CD4-positive, CD25-positive, alpha-beta regulatory T cell (primary cell): ENCODE measurements around the gene FOXL3. TPM values are rescaled to one million over a fixed set of nuclear protein-coding genes. Genes with fewer than 3 reads are reported as not detected.

Experiments
- ATAC-seq, 2 donors: fragments of 150-1000 bp; cut with Tn5 transposase; one replicate each; pipeline ENCODE4 v1.10.0; 2021; ENCODE audit warnings: low read depth in 2 of 2, moderate number of reproducible peaks in 2 of 2, moderate library complexity in 1 of 2
- DNase-seq, 3 donors: peaks; one replicate each; pipeline versions ENCODE4 v3.0.0 to v3.0.0-alpha.2; 2012 to 2022; ENCODE audit warnings: mixed read lengths in 1 of 3
- H3K27ac ChIP-seq: one replicate; pipeline ENCODE4 v1.7.0; 2013; ENCODE audit warnings: mild to moderate bottlenecking, low read length; ENCODE audit not compliant: insufficient read depth, poor library complexity, severe bottlenecking
- H3K27me3 ChIP-seq: one replicate; pipeline ENCODE4 v1.7.0; 2013; ENCODE audit warnings: low read length; ENCODE audit not compliant: control insufficient read depth, insufficient read depth
- H3K36me3 ChIP-seq: one replicate; pipeline ENCODE4 v1.7.0; 2013; ENCODE audit warnings: mild to moderate bottlenecking, low read length, moderate library complexity; ENCODE audit not compliant: control insufficient read depth, insufficient read depth
- H3K4me1 ChIP-seq: 2 replicates; pipeline ENCODE4 v1.7.0; 2013; ENCODE audit warnings: mild to moderate bottlenecking, low read length; ENCODE audit not compliant: insufficient read depth, control insufficient read depth, poor library complexity, severe bottlenecking
- H3K4me3 ChIP-seq: one replicate; pipeline ENCODE4 v1.7.0; 2013; ENCODE audit warnings: low read depth, mild to moderate bottlenecking, low read length, moderate library complexity
- H3K9me3 ChIP-seq, 2 experiments: 1 replicate in 1 of 2; 2 replicates in 1 of 2; pipeline ENCODE4 v1.7.0; 2013; ENCODE audit warnings: low read length in 2 of 2, mild to moderate bottlenecking in 1 of 2, moderate library complexity in 1 of 2; ENCODE audit not compliant: control insufficient read depth in 2 of 2
- H3K27ac Mint-ChIP-seq, 3 donors: one replicate each; pipeline ENCODE4 v1.8.0; 2020 to 2022; ENCODE audit warnings: mild to moderate bottlenecking in 3 of 3, mixed read lengths in 3 of 3, moderate library complexity in 2 of 3
- H3K27me3 Mint-ChIP-seq: one replicate; pipeline ENCODE4 v1.8.0; 2022; ENCODE audit warnings: mild to moderate bottlenecking, mixed read lengths
- H3K36me3 Mint-ChIP-seq: one replicate; pipeline ENCODE4 v1.8.0; 2020; ENCODE audit warnings: mixed read lengths
- H3K4me1 Mint-ChIP-seq, 4 donors: one replicate each; pipeline ENCODE4 v1.8.0; 2020 to 2022; ENCODE audit warnings: mixed read lengths in 4 of 4, mild to moderate bottlenecking in 1 of 4
- H3K4me3 Mint-ChIP-seq, 4 donors: one replicate each; pipeline ENCODE4 v1.8.0; 2020 to 2022; ENCODE audit warnings: mild to moderate bottlenecking in 4 of 4, mixed read lengths in 4 of 4, moderate library complexity in 3 of 4
- H3K9me3 Mint-ChIP-seq, 7 donors: one replicate each; pipeline ENCODE4 v1.8.0; 2020 to 2022; ENCODE audit warnings: mixed read lengths in 7 of 7, mild to moderate bottlenecking in 3 of 7, moderate library complexity in 2 of 7
- polyA plus RNA-seq, 4 donors: library from polyadenylated mRNA; unstranded; fragments of 300-500 nt; fragmentation: Illumina TruSeq; gene quantifications; one replicate each; pipeline ENCODE4 v1.2.3, GENCODE V29; 2021
- total RNA-seq: library from RNA; stranded (reverse); gene quantifications from one replicate; pipeline ENCODE4 v1.2.3, GENCODE V29; 2022

The FOXL3 gene
- total and polyA plus RNA-seq, 5 donors from 2014 or later, result not detected

GRCh38 chr7:280461-280860 is 9.5 kb upstream of the FOXL3 start:
- DNase-seq, result no peak
- Mint-ChIP-seq H3K9me3 (peaks cover 0 to 5% (median 1%) of the 10 kb centered on the region in 7 donors), H3K36me3 (no peaks in the 10 kb centered on the region), H3K27me3 (peaks cover 17% of the 10 kb centered on the region), H3K4me1 (no peaks in the 10 kb centered on the region), H3K4me3 (no peak overlapping the region), H3K27ac (no peak overlapping the region)
- Histone ChIP-seq H3K27ac (no peak overlapping the region), H3K4me1 (no peaks in the 10 kb centered on the region), H3K36me3 (no peaks in the 10 kb centered on the region), H3K4me3 (no peak overlapping the region), H3K9me3 (no peaks in the 10 kb centered on the region), H3K27me3 (no peaks in the 10 kb centered on the region)
- ATAC-seq, result no peak

GRCh38 chr7:281637-282036 is 8.3 kb upstream of the FOXL3 start:
- no peaks in the 10 kb centered on the region for H3K9me3 ChIP-seq
- no peak overlapping the region for H3K27ac Mint-ChIP-seq
- H3K4me3 Mint-ChIP-seq, result no peak overlapping the region
- no peaks in the 10 kb centered on the region for H3K4me1 ChIP-seq
- H3K36me3 Mint-ChIP-seq, result no peaks in the 10 kb centered on the region
- H3K36me3 ChIP-seq, result no peaks in the 10 kb centered on the region
- no peak overlapping the region for H3K27ac ChIP-seq
- H3K4me1 Mint-ChIP-seq, result no peaks in the 10 kb centered on the region
- H3K27me3 Mint-ChIP-seq, result peaks cover 17% of the 10 kb centered on the region
- ATAC-seq (no peak), DNase-seq (no peak)
- no peaks in the 10 kb centered on the region for H3K27me3 ChIP-seq
- H3K4me3 ChIP-seq, result no peak overlapping the region
- peaks cover 0 to 5% (median 1%) of the 10 kb centered on the region in 7 donors for H3K9me3 Mint-ChIP-seq

- Mint-ChIP-seq H3K4me3 (no peak overlapping the region), H3K36me3 (no peaks in the 10 kb centered on the region), H3K4me1 (no peaks in the 10 kb centered on the region), H3K27me3 (peaks cover 23% of the 10 kb centered on the region), H3K27ac (no peak overlapping the region), H3K9me3 (peaks cover 0 to 5% (median 1%) of the 10 kb centered on the region in 7 donors)
- Histone ChIP-seq H3K27me3 (no peaks in the 10 kb centered on the region), H3K4me3 (no peak overlapping the region), H3K9me3 (no peaks in the 10 kb centered on the region), H3K4me1 (no peaks in the 10 kb centered on the region), H3K36me3 (no peaks in the 10 kb centered on the region), H3K27ac (no peak overlapping the region)
- DNase-seq, result no peak
- ATAC-seq, result no peak
Measured at GRCh38 chr7:282621-283020, 7.3 kb upstream of the FOXL3 start.

- Mint-ChIP-seq H3K27me3 (peaks cover 20% of the 10 kb centered on the region), H3K9me3 (peaks cover 0 to 3% (median 0%) of the 10 kb centered on the region in 7 donors), H3K4me3 (no peak overlapping the region), H3K4me1 (no peaks in the 10 kb centered on the region), H3K27ac (no peak overlapping the region), H3K36me3 (no peaks in the 10 kb centered on the region)
- H3K4me1 ChIP-seq, result no peaks in the 10 kb centered on the region
- H3K27me3 ChIP-seq, result no peaks in the 10 kb centered on the region
- no peak overlapping the region for H3K27ac ChIP-seq
- ATAC-seq (no peak), DNase-seq (no peak)
- H3K9me3 ChIP-seq, result no peaks in the 10 kb centered on the region
- no peak overlapping the region for H3K4me3 ChIP-seq
- no peaks in the 10 kb centered on the region for H3K36me3 ChIP-seq
Measured at GRCh38 chr7:284762-285722, 4.9 kb upstream of the FOXL3 start.

GRCh38 chr7:285731-286130 is 4.2 kb upstream of the FOXL3 start:
- no peaks in the 10 kb centered on the region for H3K36me3 ChIP-seq
- H3K4me1 ChIP-seq, result no peaks in the 10 kb centered on the region
- H3K27ac ChIP-seq, result no peak overlapping the region
- Mint-ChIP-seq H3K4me3 (no peak overlapping the region), H3K27me3 (peaks cover 20% of the 10 kb centered on the region), H3K36me3 (no peaks in the 10 kb centered on the region), H3K9me3 (peaks cover 0 to 3% (median 0%) of the 10 kb centered on the region in 7 donors), H3K4me1 (no peaks in the 10 kb centered on the region), H3K27ac (no peak overlapping the region)
- ATAC-seq, result no peak
- no peaks in the 10 kb centered on the region for H3K9me3 ChIP-seq
- H3K4me3 ChIP-seq, result no peak overlapping the region
- no peaks in the 10 kb centered on the region for H3K27me3 ChIP-seq
- no peak for DNase-seq

GRCh38 chr7:286266-286665 is 3.7 kb upstream of the FOXL3 start:
- ATAC-seq, result no peak
- H3K27me3 ChIP-seq, result no peaks in the 10 kb centered on the region
- H3K27ac Mint-ChIP-seq, result no peak overlapping the region

GRCh38 chr7:288671-289101 is 1.3 kb upstream of the FOXL3 start:
- no peaks in the 10 kb centered on the region for H3K9me3 Mint-ChIP-seq
- DNase-seq (no peak), ATAC-seq (no peak)
- no peaks in the 10 kb centered on the region for H3K4me1 Mint-ChIP-seq
- no peaks in the 10 kb centered on the region for H3K4me1 ChIP-seq
- H3K9me3 ChIP-seq, result no peaks in the 10 kb centered on the region
- H3K4me3 ChIP-seq, result no peak overlapping the region
- peaks cover 35% of the 10 kb centered on the region for H3K27me3 Mint-ChIP-seq
- H3K36me3 ChIP-seq, result no peaks in the 10 kb centered on the region
- H3K27me3 ChIP-seq, result peaks cover 8% of the 10 kb centered on the region
- no peak overlapping the region for H3K27ac ChIP-seq
- H3K36me3 Mint-ChIP-seq, result no peaks in the 10 kb centered on the region
- H3K4me3 Mint-ChIP-seq, result no peak overlapping the region
- no peak overlapping the region for H3K27ac Mint-ChIP-seq

More at GRCh38 chr7:286266-286665, 3.7 kb upstream of the FOXL3 start:
- Histone ChIP-seq H3K4me3 (no peak overlapping the region), H3K9me3 (no peaks in the 10 kb centered on the region), H3K4me1 (no peaks in the 10 kb centered on the region), H3K36me3 (no peaks in the 10 kb centered on the region), H3K27ac (no peak overlapping the region)
- peaks cover 0 to 2% (median 0%) of the 10 kb centered on the region in 7 donors for H3K9me3 Mint-ChIP-seq
- no peak overlapping the region for H3K4me3 Mint-ChIP-seq
- peaks cover 20% of the 10 kb centered on the region for H3K27me3 Mint-ChIP-seq
- DNase-seq, result no peak
- H3K36me3 Mint-ChIP-seq, result no peaks in the 10 kb centered on the region
- no peaks in the 10 kb centered on the region for H3K4me1 Mint-ChIP-seq
